ENCODE measurements around the gene AP5S1. TPM values are rescaled to one million over a fixed set of nuclear protein-coding genes. Genes with fewer than 3 reads are reported as not detected.
A peak's percentile ranks its signal among the peaks of the same experiment; 100 is the strongest.

AP5S1 gene
- total RNA-seq, 2 donors from 2014 or later: 10.6 to 17.8 TPM

DNA sequence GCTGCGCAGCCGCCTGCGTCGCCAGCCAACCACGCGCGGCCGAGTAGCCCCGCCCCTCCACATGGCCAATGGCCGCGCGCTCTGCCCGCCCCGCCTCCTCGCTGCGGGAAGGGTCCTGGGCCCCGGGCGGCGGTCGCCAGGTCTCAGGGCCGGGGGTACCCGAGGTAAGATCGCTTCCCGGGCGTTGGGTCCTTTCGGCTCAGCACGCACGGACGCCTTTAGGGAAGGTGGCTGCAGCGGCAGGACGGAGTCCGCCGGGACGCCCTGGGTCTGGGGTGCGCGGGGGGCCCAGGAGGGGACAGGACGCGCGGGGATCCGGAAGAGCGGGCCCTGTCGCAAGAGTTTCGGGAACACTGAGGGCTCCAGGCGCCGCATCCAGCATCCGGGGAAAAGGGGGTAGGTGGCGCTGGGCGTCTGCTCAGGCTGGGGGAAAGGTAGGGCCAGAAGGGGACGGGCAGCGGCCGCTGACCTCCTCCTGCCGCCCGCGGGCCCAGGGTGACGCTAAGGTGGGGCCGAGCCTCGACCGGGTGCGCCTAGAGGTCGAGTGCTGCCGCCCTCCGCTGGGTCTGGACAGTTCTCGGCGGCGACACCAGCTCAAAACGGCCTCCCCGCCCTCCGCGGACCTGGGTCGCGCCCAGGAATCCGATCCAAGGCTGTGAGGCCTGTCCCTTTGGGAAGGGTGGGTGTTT is 26.5 kb downstream of the AP5S1 start, which contains the start of gene MAVS:
Gene MAVS, plus strand, starts transcription at position 95 of the 689 bp plus-strand sequence. CDS start 7,791 bp downstream, outside the sequence.
- ATAC-seq (peak; percentile 98 to 99), DNase-seq (ENCODE audit: low spot score in 2 of 2) (peak; percentile 90 to 92)
- Mint-ChIP-seq H3K9me3 (no peaks in the 10 kb centered on the region), H3K27ac (peak within 1 kb of the TSS; percentile 93 to 95), H3K36me3 (peaks cover 0 to 6% of the 10 kb centered on the region in 2 donors)

DNA sequence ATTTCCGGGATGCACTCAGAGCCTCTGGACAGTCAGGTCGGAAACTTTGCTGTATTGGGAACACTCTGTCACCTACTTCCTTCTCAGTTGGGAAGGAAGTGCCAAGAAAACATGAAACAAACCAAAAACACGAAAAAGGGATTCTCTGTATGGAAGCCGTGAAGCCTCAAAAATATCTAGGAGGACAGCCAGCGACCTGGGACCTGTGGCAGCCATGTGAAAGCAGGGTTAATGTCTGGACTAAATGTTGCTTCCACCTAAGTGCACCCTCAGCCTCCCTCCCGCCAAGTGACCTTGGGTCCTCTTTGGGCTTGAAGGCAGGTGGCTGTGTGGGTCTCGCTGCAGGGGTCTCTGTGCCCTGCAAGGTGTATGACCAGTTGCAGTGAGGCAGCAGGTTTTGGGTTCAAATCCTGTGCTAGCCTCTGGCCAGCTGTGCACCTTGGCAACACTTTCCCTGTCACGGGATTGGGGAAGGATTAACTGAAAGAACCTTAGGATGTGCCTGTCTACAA is 27.1 kb downstream of the AP5S1 start:
- no peak for ATAC-seq
- H3K27ac Mint-ChIP-seq: peak overlapping the region; percentile 93 to 95
- DNase-seq (ENCODE audit: low spot score in 2 of 2): no peak
- peaks cover 0 to 6% of the 10 kb centered on the region in 2 donors for H3K36me3 Mint-ChIP-seq
- H3K9me3 Mint-ChIP-seq: no peaks in the 10 kb centered on the region

DNA sequence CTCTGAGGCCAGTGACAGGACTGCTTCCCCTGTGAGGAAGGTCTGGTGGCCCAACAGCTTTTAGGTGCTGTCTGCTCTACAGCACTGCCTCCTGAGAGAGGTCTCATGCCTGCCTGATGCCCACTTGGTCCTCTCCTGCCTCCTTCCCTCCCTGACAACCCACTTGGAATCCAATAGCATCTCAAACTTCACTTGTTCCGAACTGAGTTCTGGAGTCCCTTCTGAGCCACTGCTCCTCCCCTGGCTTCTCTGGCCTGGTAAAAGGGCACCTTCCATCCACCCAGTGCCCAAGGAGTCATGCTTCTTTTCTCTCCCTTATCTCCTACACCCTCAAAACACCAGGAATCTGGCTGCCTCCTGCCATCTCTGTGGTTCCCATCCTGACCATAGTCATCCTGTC is 28.2 kb downstream of the AP5S1 start:
- no peaks in the 10 kb centered on the region for H3K9me3 Mint-ChIP-seq
- H3K27ac Mint-ChIP-seq: peak overlapping the region; percentile 55 to 81
- DNase-seq (ENCODE audit: low spot score in 2 of 2) (no peak), ATAC-seq (no peak)
- peaks cover 0 to 6% of the 10 kb centered on the region in 2 donors for H3K36me3 Mint-ChIP-seq

DNA sequence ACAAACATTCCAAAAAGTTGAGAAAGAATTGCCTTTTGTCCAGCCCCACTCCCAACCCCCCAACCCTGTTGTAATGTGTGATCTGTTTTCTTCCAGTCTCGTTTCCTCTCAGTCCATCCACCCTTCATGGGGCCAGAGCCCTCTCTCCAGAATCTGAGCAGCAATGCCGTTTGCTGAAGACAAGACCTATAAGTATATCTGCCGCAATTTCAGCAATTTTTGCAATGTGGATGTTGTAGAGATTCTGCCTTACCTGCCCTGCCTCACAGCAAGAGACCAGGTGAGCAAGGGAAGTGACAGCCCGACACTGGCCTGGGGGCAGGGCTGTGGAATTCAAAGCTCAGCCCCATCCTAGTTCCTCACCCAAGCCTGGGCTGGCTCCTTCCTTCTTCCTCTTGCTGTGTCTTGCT is 34.1 kb downstream of the AP5S1 start:
- DNase-seq (ENCODE audit: low spot score in 2 of 2): no peak
- no peaks in the 10 kb centered on the region for H3K9me3 Mint-ChIP-seq
- ATAC-seq: peak; percentile 30 to 45
- no peak overlapping the region for H3K27ac Mint-ChIP-seq
- peaks cover 7 to 22% of the 10 kb centered on the region in 2 donors for H3K36me3 Mint-ChIP-seq

DNA sequence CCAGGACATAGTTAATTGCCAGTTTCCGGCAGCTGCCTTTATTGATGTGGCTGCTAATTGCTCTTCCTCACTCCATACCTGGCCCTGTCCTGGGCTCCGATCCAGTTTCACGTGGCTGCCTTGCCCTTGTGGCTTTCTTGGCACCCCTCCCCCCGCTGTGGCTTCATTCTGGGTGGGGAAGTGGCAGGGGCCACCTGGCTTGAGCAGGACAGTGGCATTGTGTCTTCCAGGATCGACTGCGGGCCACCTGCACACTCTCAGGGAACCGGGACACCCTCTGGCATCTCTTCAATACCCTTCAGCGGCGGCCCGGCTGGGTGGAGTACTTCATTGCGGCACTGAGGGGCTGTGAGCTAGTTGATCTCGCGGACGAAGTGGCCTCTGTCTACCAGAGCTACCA is 37.1 kb downstream of the AP5S1 start:
- Mint-ChIP-seq H3K36me3 (peaks cover 7 to 38% of the 10 kb centered on the region in 2 donors), H3K27ac (peak overlapping the region in 1 of 2 donors; percentile 37), H3K9me3 (no peaks in the 10 kb centered on the region)
- DNase-seq (ENCODE audit: low spot score in 2 of 2) (no peak), ATAC-seq (no peak)

DNA sequence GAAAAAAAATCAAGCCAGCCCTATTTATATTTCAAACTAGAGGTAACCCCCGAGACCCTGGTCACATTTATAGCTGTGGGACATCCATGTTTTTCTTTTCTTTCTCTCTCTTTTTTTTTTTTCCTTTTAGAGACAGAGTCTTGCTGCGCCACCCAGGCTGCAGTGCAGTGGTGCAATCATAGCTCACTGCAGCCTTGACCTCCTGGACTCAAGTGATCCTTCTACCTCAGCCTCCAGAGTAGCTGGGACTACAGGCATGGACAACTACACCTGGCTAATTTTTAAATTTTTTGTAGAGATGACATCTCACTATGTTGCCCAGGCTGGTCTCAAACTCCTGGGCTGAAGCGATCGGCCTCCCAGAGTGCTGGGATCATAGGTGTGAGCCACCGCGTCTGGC is 38.3 kb downstream of the AP5S1 start:
- Mint-ChIP-seq H3K27ac (no peak overlapping the region), H3K36me3 (peaks cover 7 to 47% of the 10 kb centered on the region in 2 donors)

DNA sequence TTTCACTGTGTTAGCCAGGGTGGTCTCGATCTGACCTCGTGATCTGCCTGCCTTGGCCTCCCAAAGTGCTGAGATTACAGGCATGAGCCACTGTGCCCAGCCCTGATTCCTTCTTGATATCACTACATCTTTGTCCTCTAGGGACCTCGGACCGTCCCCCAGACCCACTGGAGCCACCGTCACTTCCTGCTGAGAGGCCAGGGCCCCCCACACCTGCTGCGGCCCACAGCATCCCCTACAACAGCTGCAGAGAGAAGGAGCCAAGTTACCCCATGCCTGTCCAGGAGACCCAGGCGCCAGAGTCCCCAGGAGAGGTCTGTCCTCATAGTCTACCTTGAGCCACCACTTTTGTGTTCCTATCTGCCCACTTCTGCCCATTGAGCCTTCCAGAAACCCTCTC is 40.8 kb downstream of the AP5S1 start:
- Mint-ChIP-seq H3K9me3 (no peaks in the 10 kb centered on the region), H3K27ac (peak overlapping the region in 1 of 2 donors; percentile 85), H3K36me3 (peaks cover 7 to 38% of the 10 kb centered on the region in 2 donors)
- no peak for ATAC-seq
- DNase-seq (ENCODE audit: low spot score in 2 of 2): no peak

More for the DNA sequence above, 38.3 kb downstream of the AP5S1 start:
- no peaks in the 10 kb centered on the region for H3K9me3 Mint-ChIP-seq
- ATAC-seq (no peak), DNase-seq (ENCODE audit: low spot score in 2 of 2) (no peak)

DNA sequence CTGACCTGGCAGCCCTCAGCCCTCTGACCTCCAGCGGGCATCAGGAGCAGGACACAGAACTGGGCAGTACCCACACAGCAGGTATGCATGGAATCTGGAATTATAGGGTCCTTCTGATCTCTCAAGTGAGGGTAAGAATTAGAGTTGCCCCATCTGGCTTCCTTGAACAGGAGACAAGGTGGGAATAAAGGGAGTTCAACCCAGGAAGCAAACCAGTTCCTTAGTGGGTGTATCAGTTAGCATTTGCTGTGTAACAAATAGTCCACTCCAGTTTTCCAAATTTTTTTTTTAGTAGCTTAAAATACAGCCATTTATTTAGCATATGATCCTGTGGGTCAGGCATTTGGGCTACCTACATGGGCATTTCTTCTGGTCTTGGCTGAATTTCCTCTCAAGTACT is 42.0 kb downstream of the AP5S1 start:
- peaks cover 2 to 32% of the 10 kb centered on the region in 2 donors for H3K36me3 Mint-ChIP-seq
- ATAC-seq: no peak

DNA sequence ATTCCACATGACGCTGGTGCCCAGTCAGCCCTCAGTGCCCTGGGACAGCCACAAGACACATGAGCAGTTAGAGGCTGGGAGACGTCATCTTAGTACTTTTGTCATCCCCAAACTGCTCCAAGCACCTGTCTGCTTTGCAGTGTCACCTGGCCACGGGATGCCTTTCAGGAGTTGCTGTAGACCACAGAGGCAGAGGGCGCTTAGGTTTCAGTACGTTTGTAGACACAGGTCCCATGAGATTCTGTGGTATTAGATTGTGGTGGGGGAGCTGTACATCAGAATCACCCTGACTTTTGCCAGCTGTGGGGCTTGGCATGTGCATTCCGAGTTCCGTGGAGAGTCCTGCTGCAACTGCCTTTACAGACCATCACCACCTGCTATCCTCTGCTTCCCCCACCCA is 43.0 kb downstream of the AP5S1 start:
- Mint-ChIP-seq H3K36me3 (peaks cover 0 to 25% of the 10 kb centered on the region in 2 donors), H3K9me3 (no peaks in the 10 kb centered on the region)
- ATAC-seq: no peak

More for the DNA sequence above, 42.0 kb downstream of the AP5S1 start:
- DNase-seq (ENCODE audit: low spot score in 2 of 2): no peak
- Mint-ChIP-seq H3K9me3 (no peaks in the 10 kb centered on the region), H3K27ac (no peak overlapping the region)

DNA sequence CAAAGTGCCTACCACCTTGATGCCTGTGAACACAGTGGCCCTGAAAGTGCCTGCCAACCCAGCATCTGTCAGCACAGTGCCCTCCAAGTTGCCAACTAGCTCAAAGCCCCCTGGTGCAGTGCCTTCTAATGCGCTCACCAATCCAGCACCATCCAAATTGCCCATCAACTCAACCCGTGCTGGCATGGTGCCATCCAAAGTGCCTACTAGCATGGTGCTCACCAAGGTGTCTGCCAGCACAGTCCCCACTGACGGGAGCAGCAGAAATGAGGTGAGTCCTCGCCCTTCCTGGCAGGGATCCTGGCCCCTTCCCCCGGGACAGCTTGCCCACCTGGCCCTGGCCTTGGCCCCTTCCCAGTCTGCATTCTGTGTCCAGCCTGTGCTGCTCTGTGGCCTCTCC is 44.2 kb downstream of the AP5S1 start:
- Mint-ChIP-seq H3K36me3 (peaks cover 0 to 25% of the 10 kb centered on the region in 2 donors), H3K27ac (peak overlapping the region; percentile 74 to 82), H3K9me3 (no peaks in the 10 kb centered on the region)
- no peak for DNase-seq (ENCODE audit: low spot score in 2 of 2)
- no peak for ATAC-seq

More for the DNA sequence above, 43.0 kb downstream of the AP5S1 start:
- no peak for DNase-seq (ENCODE audit: low spot score in 2 of 2)
- H3K27ac Mint-ChIP-seq: peak overlapping the region in 1 of 2 donors; percentile 82

DNA sequence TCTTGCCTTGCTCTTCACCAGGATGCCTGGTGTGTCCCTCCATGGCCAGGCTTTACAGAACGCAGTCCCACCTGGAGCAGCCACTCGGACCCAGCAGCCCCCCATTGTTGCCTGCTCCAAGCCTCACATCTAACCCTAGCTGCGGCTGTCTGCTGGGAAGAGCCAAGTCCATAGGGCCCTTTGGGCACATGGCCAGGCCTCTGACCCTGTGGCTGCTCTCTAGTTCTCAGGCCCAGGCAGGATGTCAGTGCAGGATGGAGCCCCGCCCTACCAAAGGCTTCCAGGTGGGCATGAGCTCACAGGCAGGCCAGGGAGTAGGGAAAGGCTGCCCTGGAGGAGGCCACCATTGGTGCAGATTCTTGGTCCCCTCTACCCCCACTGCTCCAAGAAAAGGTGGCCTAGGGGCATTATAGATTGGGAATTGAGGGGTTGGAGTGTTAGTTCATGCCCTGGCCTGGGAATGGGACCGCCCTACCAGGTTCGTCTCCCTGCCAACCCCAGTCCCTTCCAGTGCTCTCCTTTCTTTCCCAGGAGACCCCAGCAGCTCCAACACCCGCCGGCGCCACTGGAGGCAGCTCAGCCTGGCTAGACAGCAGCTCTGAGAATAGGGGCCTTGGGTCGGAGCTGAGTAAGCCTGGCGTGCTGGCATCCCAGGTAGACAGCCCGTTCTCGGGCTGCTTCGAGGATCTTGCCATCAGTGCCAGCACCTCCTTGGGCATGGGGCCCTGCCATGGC is 45.0 kb downstream of the AP5S1 start:
- DNase-seq (ENCODE audit: low spot score in 2 of 2) (no peak), ATAC-seq (no peak)
- no peaks in the 10 kb centered on the region for H3K9me3 Mint-ChIP-seq
- peaks cover 0 to 25% of the 10 kb centered on the region in 2 donors for H3K36me3 Mint-ChIP-seq
- H3K27ac Mint-ChIP-seq: peak overlapping the region in 1 of 2 donors; percentile 82

DNA sequence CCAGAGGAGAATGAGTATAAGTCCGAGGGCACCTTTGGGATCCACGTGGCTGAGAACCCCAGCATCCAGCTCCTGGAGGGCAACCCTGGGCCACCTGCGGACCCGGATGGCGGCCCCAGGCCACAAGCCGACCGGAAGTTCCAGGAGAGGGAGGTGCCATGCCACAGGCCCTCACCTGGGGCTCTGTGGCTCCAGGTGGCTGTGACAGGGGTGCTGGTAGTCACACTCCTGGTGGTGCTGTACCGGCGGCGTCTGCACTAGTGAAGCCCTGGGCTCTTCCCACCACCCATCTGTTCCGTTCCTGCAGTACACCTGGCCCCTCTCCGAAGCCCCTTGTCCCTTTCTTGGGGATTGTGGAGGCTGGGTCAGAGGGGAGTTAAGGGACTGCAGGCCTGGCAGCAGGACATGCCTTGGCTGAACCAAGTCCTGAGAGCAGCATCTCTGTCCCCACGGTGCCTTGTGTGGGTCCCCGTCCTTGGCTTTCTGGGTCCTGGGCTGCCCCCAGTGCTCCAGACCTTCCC is 45.6 kb downstream of the AP5S1 start:
- no peak for DNase-seq (ENCODE audit: low spot score in 2 of 2)
- H3K9me3 Mint-ChIP-seq: no peaks in the 10 kb centered on the region
- H3K36me3 Mint-ChIP-seq: peaks cover 0 to 23% of the 10 kb centered on the region in 2 donors
- no peak for ATAC-seq
- H3K27ac Mint-ChIP-seq: no peak overlapping the region

DNA sequence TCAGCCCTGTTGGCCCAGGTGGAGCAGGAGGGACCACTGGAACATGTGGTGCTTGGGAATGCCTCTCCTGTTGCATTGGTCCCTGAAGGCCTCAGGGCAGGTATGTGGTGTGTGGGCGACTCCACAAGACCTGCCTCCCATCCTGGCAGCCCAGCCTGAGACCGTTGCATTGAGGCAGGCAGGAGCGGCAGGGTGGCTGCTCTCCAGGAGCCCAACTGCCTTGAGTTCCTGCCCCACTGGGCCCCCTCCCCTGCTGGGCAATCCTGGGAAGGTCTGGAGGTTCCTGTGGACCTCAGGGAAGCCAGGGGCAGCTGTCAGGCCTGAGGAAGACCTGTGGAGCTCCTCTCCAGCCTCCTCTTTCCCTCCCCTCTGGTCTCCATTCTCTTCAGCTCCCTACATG is 46.1 kb downstream of the AP5S1 start:
- ATAC-seq (no peak), DNase-seq (ENCODE audit: low spot score in 2 of 2) (no peak)
- Mint-ChIP-seq H3K9me3 (no peaks in the 10 kb centered on the region), H3K27ac (peak overlapping the region; percentile 16 to 90), H3K36me3 (peaks cover 0 to 18% of the 10 kb centered on the region in 2 donors)

DNA sequence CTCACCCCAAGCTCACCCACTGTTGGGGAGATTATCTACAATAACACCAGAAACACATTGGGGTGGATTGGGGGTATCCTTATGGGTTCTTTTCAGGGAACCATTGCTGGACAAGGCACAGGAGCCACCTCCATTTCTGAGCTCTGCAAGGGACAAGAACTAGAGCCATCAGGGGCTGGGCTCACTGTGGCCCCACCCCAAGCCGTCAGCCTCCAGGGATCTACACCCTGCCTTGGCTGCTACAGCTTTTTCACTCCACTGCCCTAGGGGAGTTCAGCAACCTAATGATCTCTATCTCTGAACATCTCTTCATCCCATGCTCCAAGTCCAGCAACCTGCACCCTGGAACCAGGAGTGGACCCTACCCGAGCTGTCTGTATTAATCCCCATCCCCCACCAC is 47.5 kb downstream of the AP5S1 start:
- Mint-ChIP-seq H3K36me3 (peaks cover 0 to 8% of the 10 kb centered on the region in 2 donors), H3K9me3 (no peaks in the 10 kb centered on the region), H3K27ac (peak overlapping the region in 1 of 2 donors; percentile 81)
- ATAC-seq (no peak), DNase-seq (ENCODE audit: low spot score in 2 of 2) (no peak)

DNA sequence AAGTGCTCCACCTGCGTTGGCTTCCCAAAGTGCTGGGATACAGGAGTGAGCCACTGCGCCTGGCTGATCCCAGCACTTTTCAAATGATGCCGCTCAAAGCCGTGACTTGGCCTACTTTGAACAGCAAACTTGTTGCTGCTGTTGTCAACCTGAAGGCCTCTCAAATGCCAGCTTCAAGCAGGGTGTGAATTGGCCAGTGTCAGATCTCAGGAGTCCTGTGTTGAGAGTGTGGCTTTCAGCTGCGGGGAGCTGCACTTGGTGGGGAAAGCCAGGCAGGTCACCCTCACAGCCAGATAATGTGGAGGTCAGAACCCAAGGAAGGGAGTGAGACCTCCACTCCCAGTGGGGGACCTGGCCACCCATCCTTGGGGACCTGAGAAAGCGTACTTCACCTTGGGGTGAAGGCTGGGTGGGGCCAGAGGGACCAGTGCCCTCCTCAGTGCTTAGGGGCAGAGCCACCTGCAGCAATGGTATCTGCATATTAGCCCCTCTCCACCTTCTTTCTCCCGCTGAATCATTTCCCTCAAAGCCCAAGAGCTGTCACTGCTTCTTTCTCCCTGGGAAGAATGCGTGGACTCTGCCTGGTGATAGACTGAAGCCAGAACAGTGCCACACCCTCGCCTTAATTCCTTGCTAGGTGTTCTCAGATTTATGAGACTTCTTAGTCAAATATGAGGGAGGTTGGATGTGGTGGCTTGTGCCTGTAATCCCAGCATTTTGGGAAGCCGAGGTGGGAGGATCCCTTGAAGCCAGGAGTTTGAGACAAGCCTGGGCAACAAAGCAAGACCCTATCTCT is 49.7 kb downstream of the AP5S1 start:
- DNase-seq (ENCODE audit: low spot score in 2 of 2) (no peak), ATAC-seq (no peak)
- Mint-ChIP-seq H3K27ac (no peak overlapping the region), H3K36me3 (peaks cover 0 to 17% of the 10 kb centered on the region in 2 donors), H3K9me3 (no peaks in the 10 kb centered on the region)

DNA sequence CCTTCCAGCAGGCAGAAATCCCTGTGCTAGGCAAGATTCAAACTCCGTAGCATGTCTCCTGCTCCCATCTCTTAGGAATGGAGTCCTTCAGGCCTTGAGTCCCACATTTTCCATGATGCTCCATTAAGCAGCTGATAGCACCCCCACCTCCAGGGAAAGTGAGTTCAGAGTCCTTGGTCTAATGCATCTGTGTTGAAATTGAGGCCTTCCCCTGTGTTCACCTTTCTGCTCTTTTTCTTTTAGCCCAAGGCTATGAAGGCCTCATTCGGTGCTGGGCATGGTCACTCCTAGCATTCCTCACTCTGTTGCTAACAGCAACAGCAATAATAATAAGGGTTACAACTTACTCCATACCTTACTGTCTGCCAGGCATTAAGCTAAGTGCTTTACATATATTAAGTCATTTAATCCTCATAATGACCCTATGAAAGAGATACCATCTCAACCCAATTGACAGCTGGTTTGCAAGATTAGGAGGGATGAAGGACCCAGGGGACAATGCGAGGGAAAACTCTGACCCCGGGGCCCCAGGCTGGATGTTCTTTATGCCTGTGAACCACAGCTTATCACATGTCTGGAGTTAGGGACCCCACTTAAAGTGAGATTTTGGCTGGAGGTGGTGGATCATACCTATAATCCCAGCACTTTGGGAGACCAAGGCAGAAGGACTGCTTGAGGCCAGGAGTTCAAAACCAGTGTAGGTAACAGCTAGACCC is 51.4 kb downstream of the AP5S1 start:
- no peaks in the 10 kb centered on the region for H3K9me3 Mint-ChIP-seq
- no peak overlapping the region for H3K27ac Mint-ChIP-seq
- H3K36me3 Mint-ChIP-seq: peaks cover 0 to 17% of the 10 kb centered on the region in 2 donors
- ATAC-seq (no peak), DNase-seq (ENCODE audit: low spot score in 2 of 2) (no peak)

All from activated naive CD4-positive, alpha-beta T cell treated with anti-CD3 and anti-CD28 coated beads, Interleukin-2, amount 50 U/mL, for 72 hours (primary cell).